ENCODE results near the gene RBM47. TPM values are rescaled to one million over a fixed set of nuclear protein-coding genes. Genes with fewer than 3 reads are reported as not detected.

RBM47 gene
- total and polyA plus RNA-seq, 10 of the 15 experiments (the other 5 are each of a cell fraction or from before 2014, with no cell fraction given) = 7.9 to 45.0 (median 28.7) TPM

DNA sequence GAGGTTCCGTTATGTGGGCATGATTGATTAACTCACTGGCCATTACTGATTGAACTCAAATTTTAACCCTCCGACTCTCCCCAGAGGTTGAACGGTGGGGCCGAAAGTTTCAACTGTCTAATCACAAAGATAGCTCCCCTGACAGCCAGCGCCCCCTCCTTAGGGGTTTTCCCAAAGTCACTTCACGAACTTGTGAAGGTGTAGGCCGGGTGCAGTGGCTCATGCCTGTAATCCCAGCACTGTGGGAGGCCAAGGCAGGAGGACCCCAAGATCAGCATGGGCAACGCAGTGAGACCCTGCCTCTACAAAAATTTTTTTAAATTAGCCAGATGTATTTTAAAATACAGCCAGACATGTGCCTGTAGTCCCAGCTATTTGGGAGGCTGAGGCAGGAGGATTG, 39.8 kb upstream of the RBM47 start (continued):
- TF ChIP-seq BCLAF1 (IDR thresholded peaks at IDR 0.05) (no peak), BHLHE40 (IDR thresholded peaks at IDR 0.05; ENCODE audit: borderline replicate concordance in 1 of 2, low read depth in 2 of 2, low read length in 1 of 2) (peak in 1 of 2 experiments; percentile 25; a peak in 1 of 4 replicates), RAD51 (IDR thresholded peaks at IDR 0.05) (no peak; the same call in 1 of the 2 replicates), HDGF (IDR thresholded peaks at IDR 0.05) (no peak), RELB (IDR thresholded peaks at IDR 0.05; ENCODE audit: low read depth) (peak; percentile 78), NR2F1 (conservative IDR thresholded peaks at IDR 0.05) (no peak)
- TF ChIP-seq, protein P1, sequence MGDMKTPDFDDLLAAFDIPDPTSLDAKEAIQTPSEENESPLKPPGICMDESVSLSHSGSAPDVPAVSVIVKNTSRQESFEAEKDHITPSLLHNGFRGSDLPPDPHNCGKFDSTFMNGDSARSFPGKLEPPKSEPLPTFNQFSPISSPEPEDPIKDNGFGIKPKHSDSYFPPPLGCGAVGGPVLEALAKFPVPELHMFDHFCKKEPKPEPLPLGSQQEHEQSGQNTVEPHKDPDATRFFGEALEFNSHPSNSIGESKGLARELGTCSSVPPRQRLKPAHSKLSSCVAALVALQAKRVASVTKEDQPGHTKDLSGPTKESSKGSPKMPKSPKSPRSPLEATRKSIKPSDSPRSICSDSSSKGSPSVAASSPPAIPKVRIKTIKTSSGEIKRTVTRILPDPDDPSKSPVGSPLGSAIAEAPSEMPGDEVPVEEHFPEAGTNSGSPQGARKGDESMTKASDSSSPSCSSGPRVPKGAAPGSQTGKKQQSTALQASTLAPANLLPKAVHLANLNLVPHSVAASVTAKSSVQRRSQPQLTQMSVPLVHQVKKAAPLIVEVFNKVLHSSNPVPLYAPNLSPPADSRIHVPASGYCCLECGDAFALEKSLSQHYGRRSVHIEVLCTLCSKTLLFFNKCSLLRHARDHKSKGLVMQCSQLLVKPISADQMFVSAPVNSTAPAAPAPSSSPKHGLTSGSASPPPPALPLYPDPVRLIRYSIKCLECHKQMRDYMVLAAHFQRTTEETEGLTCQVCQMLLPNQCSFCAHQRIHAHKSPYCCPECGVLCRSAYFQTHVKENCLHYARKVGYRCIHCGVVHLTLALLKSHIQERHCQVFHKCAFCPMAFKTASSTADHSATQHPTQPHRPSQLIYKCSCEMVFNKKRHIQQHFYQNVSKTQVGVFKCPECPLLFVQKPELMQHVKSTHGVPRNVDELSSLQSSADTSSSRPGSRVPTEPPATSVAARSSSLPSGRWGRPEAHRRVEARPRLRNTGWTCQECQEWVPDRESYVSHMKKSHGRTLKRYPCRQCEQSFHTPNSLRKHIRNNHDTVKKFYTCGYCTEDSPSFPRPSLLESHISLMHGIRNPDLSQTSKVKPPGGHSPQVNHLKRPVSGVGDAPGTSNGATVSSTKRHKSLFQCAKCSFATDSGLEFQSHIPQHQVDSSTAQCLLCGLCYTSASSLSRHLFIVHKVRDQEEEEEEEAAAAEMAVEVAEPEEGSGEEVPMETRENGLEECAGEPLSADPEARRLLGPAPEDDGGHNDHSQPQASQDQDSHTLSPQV (IDR thresholded peaks at IDR 0.05) = peak; percentile 52; the same call in 1 of the 2 replicates

Data from GM12878 (cell line).